Large intestine (tissue), 3 donors: Measurements from ENCODE around the gene UTS2. TPM values are rescaled to one million over a fixed set of nuclear protein-coding genes. Genes with fewer than 3 reads are reported as not detected.

ENCODE experiments used
- DNase-seq, 2 donors: peaks; one replicate each; pipeline versions ENCODE4 v3.0.0 to v3.0.0-alpha.2; 2013
- H3K27ac ChIP-seq: one replicate; pipeline ENCODE4 v1.5.1; 2013; ENCODE audit warnings: low read length
- H3K27me3 ChIP-seq: 2 replicates; pipeline ENCODE4 v1.6.1; 2013; ENCODE audit warnings: low read length; ENCODE audit not compliant: control insufficient read depth, insufficient read depth
- H3K36me3 ChIP-seq: 2 replicates; pipeline ENCODE4 v1.6.1; 2013; ENCODE audit warnings: low read length; ENCODE audit not compliant: control insufficient read depth, insufficient read depth
- H3K4me1 ChIP-seq: one replicate; pipeline ENCODE4 v1.6.1; 2013; ENCODE audit warnings: low read length; ENCODE audit not compliant: control insufficient read depth, insufficient read depth
- H3K4me3 ChIP-seq: one replicate; pipeline ENCODE4 v1.5.1; 2013; ENCODE audit warnings: low read length
- H3K9me3 ChIP-seq: one replicate; pipeline ENCODE4 v1.6.1; 2013; ENCODE audit warnings: mild to moderate bottlenecking, low read depth, low read length, moderate library complexity; ENCODE audit not compliant: control insufficient read depth
- WGBS: methylation state at CpG from one replicate; pipeline ENCODE4 v1.1.5; 2013; ENCODE audit warnings: low lambda C conversion rate; ENCODE audit not compliant: insufficient coverage; 5-methylcytosine and 5-hydroxymethylcytosine counted together
- polyA plus RNA-seq: library from polyadenylated mRNA; unstranded; fragments of 120-200 nt; gene quantifications from one replicate; pipeline ENCODE4 v1.2.1, GENCODE V29; 2013

UTS2 gene
- polyA plus RNA-seq, 1 donor: 0.36 TPM

GRCh38 chr1:7863756-7864328, 11.0 kb upstream of the UTS2 start:
- DNase-seq: no peak
- Histone ChIP-seq H3K4me1 (no peaks in the 10 kb centered on the region), H3K27ac (no peak overlapping the region), H3K9me3 (no peaks in the 10 kb centered on the region), H3K27me3 (no peaks in the 10 kb centered on the region), H3K4me3 (no peak overlapping the region), H3K36me3 (no peaks in the 10 kb centered on the region)
- WGBS: no CpG with 5 or more reads among the region's 17 CpGs

GRCh38 chr1:7862211-7863060, 9.6 kb upstream of the UTS2 start:
- H3K9me3 ChIP-seq: no peaks in the 10 kb centered on the region
- no peaks in the 10 kb centered on the region for H3K4me1 ChIP-seq
- no peaks in the 10 kb centered on the region for H3K27me3 ChIP-seq
- WGBS: no CpG with 5 or more reads among the region's 17 CpGs
- H3K4me3 ChIP-seq: no peak overlapping the region
- H3K36me3 ChIP-seq: no peaks in the 10 kb centered on the region
- H3K27ac ChIP-seq: no peak overlapping the region
- DNase-seq: no peak

- no peak overlapping the region for H3K27ac ChIP-seq
- H3K4me1 ChIP-seq: no peaks in the 10 kb centered on the region
- H3K27me3 ChIP-seq: no peaks in the 10 kb centered on the region
- H3K9me3 ChIP-seq: no peaks in the 10 kb centered on the region
- DNase-seq: no peak
- no CpG with 5 or more reads among the region's 15 CpGs for WGBS
- H3K36me3 ChIP-seq: no peaks in the 10 kb centered on the region
- H3K4me3 ChIP-seq: no peak overlapping the region
Observed at GRCh38 chr1:7861452-7861851, 8.6 kb upstream of the UTS2 start.

- DNase-seq: no peak
- Histone ChIP-seq H3K9me3 (no peaks in the 10 kb centered on the region), H3K27me3 (no peaks in the 10 kb centered on the region), H3K27ac (no peak overlapping the region), H3K4me1 (no peaks in the 10 kb centered on the region), H3K36me3 (no peaks in the 10 kb centered on the region), H3K4me3 (no peak overlapping the region)
- no CpG with 5 or more reads among the region's 9 CpGs for WGBS
Observed at GRCh38 chr1:7860130-7860529, 7.3 kb upstream of the UTS2 start.

- 100% methylated on average over 1 of the region's 7 CpGs for WGBS
- no peaks in the 10 kb centered on the region for H3K27me3 ChIP-seq
- no peak overlapping the region for H3K27ac ChIP-seq
- DNase-seq: no peak
- no peaks in the 10 kb centered on the region for H3K9me3 ChIP-seq
- H3K4me1 ChIP-seq: no peaks in the 10 kb centered on the region
- H3K36me3 ChIP-seq: no peaks in the 10 kb centered on the region
- H3K4me3 ChIP-seq: no peak overlapping the region
Observed at GRCh38 chr1:7859406-7859805, 6.5 kb upstream of the UTS2 start.

- no peak overlapping the region for H3K4me3 ChIP-seq
- H3K9me3 ChIP-seq: no peaks in the 10 kb centered on the region
- no peaks in the 10 kb centered on the region for H3K27me3 ChIP-seq
- no CpG with 5 or more reads among the region's 4 CpGs for WGBS
- no peaks in the 10 kb centered on the region for H3K4me1 ChIP-seq
- DNase-seq: no peak
- H3K36me3 ChIP-seq: no peaks in the 10 kb centered on the region
- H3K27ac ChIP-seq: no peak overlapping the region
Observed at GRCh38 chr1:7857985-7858384, 5.1 kb upstream of the UTS2 start.

- no peaks in the 10 kb centered on the region for H3K36me3 ChIP-seq
- DNase-seq: no peak
- H3K4me1 ChIP-seq: no peaks in the 10 kb centered on the region
- WGBS: no CpG with 5 or more reads among the region's 2 CpGs
- H3K9me3 ChIP-seq: no peaks in the 10 kb centered on the region
- H3K27ac ChIP-seq: no peak overlapping the region
- H3K4me3 ChIP-seq: no peak overlapping the region
- H3K27me3 ChIP-seq: no peaks in the 10 kb centered on the region
Observed at GRCh38 chr1:7857000-7857399, 4.1 kb upstream of the UTS2 start.

- H3K36me3 ChIP-seq: no peaks in the 10 kb centered on the region
- no CpG with 5 or more reads among the region's 15 CpGs for WGBS
- no peaks in the 10 kb centered on the region for H3K4me1 ChIP-seq
- H3K27me3 ChIP-seq: no peaks in the 10 kb centered on the region
- H3K27ac ChIP-seq: no peak overlapping the region
- H3K4me3 ChIP-seq: no peak overlapping the region
- H3K9me3 ChIP-seq: no peaks in the 10 kb centered on the region
- peak in 1 of 2 donors; percentile 9 for DNase-seq
Observed at GRCh38 chr1:7856345-7856744, 3.5 kb upstream of the UTS2 start.

- Histone ChIP-seq H3K4me1 (no peaks in the 10 kb centered on the region), H3K9me3 (no peaks in the 10 kb centered on the region), H3K27me3 (no peaks in the 10 kb centered on the region), H3K27ac (no peak overlapping the region), H3K36me3 (no peaks in the 10 kb centered on the region), H3K4me3 (no peak overlapping the region)
- no CpG with 5 or more reads among the region's 7 CpGs for WGBS
- no peak for DNase-seq
Observed at GRCh38 chr1:7853684-7854026, 790 bp upstream of the UTS2 start.

GRCh38 chr1:7850786-7851185, 2.1 kb downstream of the UTS2 start:
- Histone ChIP-seq H3K27me3 (no peaks in the 10 kb centered on the region), H3K4me3 (no peak overlapping the region), H3K36me3 (no peaks in the 10 kb centered on the region), H3K4me1 (no peaks in the 10 kb centered on the region), H3K27ac (no peak overlapping the region), H3K9me3 (no peaks in the 10 kb centered on the region)
- no CpG with 5 or more reads among the region's 15 CpGs for WGBS
- DNase-seq: no peak

- no peaks in the 10 kb centered on the region for H3K4me1 ChIP-seq
- H3K36me3 ChIP-seq: peaks cover 2% of the 10 kb centered on the region
- no peak overlapping the region for H3K4me3 ChIP-seq
- WGBS: 84% methylated on average over 3 of the region's 4 CpGs
- no peak for DNase-seq
- H3K9me3 ChIP-seq: no peaks in the 10 kb centered on the region
- no peak overlapping the region for H3K27ac ChIP-seq
- no peaks in the 10 kb centered on the region for H3K27me3 ChIP-seq
Observed at GRCh38 chr1:7847599-7847998, 5.3 kb downstream of the UTS2 start.
